ENCODE data around the gene FAM114A1.

Gene FAM114A1

GRCh38 chr4:38860788-38861424 lies 6.7 kb upstream of the FAM114A1 start:
- DNase-seq, result peak; percentile 30

DNA sequence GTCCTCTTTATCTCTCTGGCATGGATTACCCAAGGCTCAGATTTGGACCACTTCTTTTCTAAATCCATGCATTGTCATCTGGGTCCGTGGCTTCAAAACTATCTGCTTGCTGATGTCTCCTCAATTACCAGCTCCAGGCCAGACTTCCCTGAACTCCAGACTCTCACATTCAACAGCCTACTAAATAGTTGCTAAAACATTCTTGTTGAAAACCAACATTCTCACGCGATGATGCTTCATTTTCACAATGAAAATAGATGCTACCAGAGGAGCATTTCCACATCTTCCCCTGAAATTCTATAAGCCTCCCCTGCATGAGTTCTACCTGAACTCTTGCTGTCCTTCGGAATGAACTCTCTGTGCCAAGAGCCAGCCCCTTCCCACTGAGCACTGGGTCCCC lies 5.8 kb upstream of the FAM114A1 start:
- DNase-seq, result no peak

DNA sequence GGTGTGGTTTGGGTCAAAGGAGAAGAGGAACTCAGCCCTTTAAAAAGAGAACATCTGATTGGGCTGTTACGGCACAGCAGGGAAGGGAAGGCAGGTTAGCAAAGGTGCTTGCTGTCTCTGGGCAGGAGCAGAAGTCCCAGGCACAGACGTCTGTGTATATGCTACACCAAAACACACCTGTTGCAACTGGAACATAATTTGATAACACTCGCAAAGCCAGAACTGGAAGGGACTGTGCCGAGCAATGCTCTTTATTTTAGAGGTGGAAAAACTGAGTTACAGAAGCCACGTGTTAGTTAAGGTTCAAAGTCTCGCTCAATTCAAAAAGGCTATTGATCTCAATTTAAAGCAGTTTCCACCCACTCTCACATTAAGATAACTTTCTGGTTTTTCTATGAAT lies 2.2 kb upstream of the FAM114A1 start:
- DNase-seq, result no peak

GRCh38 chr4:38866973-38867477 lies 581 bp upstream of the FAM114A1 start:
- no peak for DNase-seq

GRCh38 chr4:38868059-38868960 lies 704 bp downstream of the FAM114A1 start:
- DNase-seq, result peak; percentile 22

GRCh38 chr4:38869511-38869910 lies 1.9 kb downstream of the FAM114A1 start:
- no peak for DNase-seq

- no peak for DNase-seq
These were observed 2.6 kb downstream of the FAM114A1 start for GRCh38 chr4:38870098-38870808.

DNA sequence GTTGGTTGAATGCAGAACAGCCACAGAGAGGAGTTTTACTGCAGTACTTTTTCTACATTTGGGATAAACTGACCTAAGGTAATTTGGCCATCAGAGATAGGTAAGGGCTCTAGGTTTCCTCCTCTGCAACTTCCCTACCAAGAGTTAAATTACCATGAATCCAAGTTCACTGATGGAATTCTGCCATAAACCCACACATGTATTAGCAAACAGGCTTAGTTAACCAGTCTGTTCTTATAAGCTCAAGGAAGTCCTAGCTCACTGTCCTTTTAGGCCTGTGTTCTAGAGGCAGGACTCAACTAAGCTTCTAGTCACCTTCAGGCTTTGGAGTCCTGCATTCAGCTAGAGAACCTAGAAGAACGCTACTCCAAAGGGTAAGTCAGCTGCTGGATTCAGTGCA lies 4.0 kb downstream of the FAM114A1 start:
- DNase-seq, result no peak

DNA sequence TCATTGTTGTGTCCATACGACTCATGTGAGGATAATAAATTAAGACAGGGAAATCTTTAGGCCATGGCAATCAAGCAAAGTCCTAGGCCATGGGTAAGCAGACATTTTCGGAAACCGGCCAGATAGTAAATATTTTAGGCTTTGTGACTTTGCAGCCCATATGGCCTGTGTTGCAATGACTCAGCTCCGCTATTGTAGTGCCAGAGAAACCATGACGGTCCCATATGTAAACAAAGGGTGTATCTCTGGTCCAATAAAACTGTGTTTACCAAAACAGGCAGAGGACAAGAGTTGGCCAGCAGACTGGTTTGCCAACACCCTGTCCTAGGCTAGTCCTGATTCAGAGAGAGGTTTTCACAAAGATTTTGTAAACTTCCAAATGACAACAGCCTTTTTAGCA lies 5.0 kb downstream of the FAM114A1 start:
- no peak for DNase-seq

- DNase-seq, result no peak
These were observed 5.8 kb downstream of the FAM114A1 start for GRCh38 chr4:38873290-38873944.

DNA sequence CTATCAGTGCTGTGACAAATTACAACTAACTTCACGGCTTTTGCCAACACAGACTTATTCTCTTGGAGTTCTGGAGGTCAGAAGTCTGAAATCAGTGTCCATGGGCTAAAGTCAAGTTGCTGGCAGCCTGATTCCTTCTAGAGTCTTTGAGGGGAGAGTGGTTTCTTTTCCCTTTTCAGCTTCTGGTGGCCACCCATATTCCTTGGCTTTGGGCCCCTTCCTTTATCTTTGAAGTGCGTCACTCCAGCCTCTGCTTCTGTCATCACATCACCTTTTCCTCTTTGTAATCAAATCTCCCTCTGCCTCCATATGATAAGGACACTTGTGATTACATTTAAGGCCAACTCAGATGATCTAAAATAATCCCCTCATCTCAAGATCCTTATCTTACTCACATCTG lies 9.0 kb downstream of the FAM114A1 start:
- no peak for DNase-seq

DNA sequence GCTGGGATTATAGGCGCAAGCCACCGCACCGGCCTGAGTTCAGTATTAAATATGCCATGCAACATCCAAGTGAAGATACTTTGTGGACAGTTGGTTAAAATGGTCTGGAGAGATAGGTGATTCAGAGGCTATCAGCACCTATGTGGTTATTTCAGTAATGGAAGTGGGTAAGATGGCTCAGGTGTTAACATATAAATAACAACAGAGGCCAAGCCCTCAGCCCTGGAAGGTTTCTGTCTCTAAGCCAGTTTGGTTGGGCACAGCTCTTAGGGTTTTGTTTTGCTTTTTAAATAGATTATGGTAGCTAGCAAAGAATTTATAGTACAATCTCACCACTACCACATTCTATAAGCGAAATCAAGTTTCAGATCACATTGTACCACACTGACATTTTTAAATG lies 16.6 kb downstream of the FAM114A1 start:
- no peak for DNase-seq

GRCh38 chr4:38889143-38889542 lies 21.5 kb downstream of the FAM114A1 start:
- DNase-seq, result no peak

GRCh38 chr4:38891051-38891983 lies 23.7 kb downstream of the FAM114A1 start:
- DNase-seq, result no peak

GRCh38 chr4:38894322-38894982 lies 26.8 kb downstream of the FAM114A1 start:
- no peak for DNase-seq

GRCh38 chr4:38896940-38897339 lies 29.3 kb downstream of the FAM114A1 start:
- DNase-seq, result no peak

DNA sequence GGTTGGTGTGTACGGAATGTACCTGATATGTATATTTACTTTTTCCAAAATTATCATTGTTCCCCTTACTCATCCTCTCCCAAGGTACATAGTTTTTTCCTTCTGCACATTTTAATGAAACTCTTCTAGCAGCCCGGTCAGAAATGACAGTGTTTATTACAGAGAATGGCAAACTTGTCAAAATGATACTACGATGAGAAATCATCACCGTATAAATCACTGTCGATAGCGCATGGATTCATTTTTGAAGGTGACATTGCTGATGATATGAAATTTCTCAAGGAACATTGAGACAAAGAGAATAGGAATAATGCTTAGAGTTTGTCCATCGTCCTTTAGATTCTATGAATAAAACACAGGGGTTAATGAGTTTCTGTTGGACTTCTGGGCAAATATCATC lies 30.6 kb downstream of the FAM114A1 start:
- no peak for DNase-seq

GRCh38 chr4:38902221-38902620 lies 34.6 kb downstream of the FAM114A1 start:
- DNase-seq, result no peak

DNA sequence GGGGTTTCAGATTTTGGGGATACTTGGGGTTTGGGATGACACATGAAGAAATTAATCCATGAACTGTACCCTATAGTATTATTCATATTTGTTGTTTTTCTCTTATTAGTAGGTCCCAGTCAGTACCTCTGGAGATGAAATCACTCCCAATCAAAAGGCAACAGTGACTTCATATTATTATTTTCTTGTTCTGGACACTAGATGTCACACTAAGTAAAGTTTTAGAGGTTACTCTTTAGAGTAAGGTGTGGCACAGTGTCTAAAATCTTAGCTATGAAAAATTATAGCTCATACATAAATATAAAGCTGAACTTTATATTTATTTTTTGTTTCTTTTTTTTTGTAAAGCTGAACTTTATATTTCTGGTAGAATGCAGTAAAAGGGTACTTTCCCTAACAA lies 35.1 kb downstream of the FAM114A1 start:
- no peak for DNase-seq

DNA sequence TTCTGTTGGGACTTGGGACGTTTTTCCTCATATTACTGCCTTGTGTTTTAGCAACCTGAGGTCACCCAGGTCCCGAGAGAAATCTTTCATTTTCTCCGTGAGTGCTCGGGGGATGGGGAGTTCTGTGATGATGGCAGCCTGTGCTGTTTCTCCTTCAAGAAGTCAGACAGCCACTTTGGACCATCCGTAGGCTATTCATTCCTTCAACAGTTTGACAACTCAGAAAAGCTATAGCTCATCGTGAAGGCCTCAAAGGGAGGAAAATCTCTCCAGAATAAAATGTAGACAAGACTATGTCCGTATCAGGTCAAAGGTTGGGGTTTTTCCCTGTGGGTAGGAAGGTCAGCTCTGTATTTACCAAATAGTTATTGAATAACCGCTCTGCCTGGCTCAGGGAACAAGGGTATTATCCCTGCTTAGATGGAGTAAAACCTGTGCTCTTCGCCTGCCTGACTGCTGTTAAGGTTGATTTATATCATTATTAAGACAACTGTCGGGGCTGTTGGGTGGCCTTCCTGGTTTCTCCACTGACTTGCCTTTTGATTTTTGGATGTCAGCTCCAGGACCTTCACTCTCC lies 36.6 kb downstream of the FAM114A1 start:
- no peak for DNase-seq

GRCh38 chr4:38904682-38905081 lies 37.1 kb downstream of the FAM114A1 start:
- no peak for DNase-seq
